Endodermal cell (in vitro differentiated cells): ENCODE data around the gene JMJD6. TPM values are rescaled to one million over a fixed set of nuclear protein-coding genes. Genes with fewer than 3 reads are reported as not detected.

ENCODE experiments used
- DNase-seq: peaks from one replicate; pipeline ENCODE4 v3.0.0-alpha.2; 2017
- H3K27ac ChIP-seq: 2 replicates; pipeline ENCODE4 v1.5.1; 2013; ENCODE audit warnings: mild to moderate bottlenecking, low read depth, low read length, moderate library complexity
- H3K27me3 ChIP-seq: 2 replicates; pipeline ENCODE4 v1.6.1; 2013; ENCODE audit warnings: mild to moderate bottlenecking, low read length, moderate library complexity; ENCODE audit not compliant: insufficient read depth, control insufficient read depth, poor library complexity, severe bottlenecking
- H3K36me3 ChIP-seq: 2 replicates; pipeline ENCODE4 v1.7.0; 2013; ENCODE audit warnings: mild to moderate bottlenecking, low read length, moderate library complexity; ENCODE audit not compliant: control insufficient read depth, insufficient read depth
- H3K4me1 ChIP-seq: one replicate; pipeline ENCODE4 v1.7.0; 2013; ENCODE audit warnings: low read length; ENCODE audit not compliant: control insufficient read depth, insufficient read depth
- H3K4me3 ChIP-seq: 2 replicates; pipeline ENCODE4 v1.5.1; 2013; ENCODE audit warnings: mild to moderate bottlenecking, low read length, moderate library complexity
- H3K9ac ChIP-seq: 2 replicates; pipeline ENCODE4 v1.6.1; 2013; ENCODE audit warnings: mild to moderate bottlenecking, low read length, moderate library complexity; ENCODE audit not compliant: poor library complexity, severe bottlenecking; ENCODE audit errors: extremely low read depth
- H3K9me3 ChIP-seq: 2 replicates; pipeline ENCODE4 v1.6.1; 2013; ENCODE audit warnings: mild to moderate bottlenecking, low read length, moderate library complexity; ENCODE audit not compliant: control insufficient read depth
- H3K27ac Mint-ChIP-seq: 2 replicates; pipeline ENCODE4 v1.8.0; 2020; ENCODE audit warnings: mixed read lengths
- H3K27me3 Mint-ChIP-seq: 2 replicates; pipeline ENCODE4 v1.8.0; 2021; ENCODE audit warnings: mild to moderate bottlenecking, mixed read lengths; ENCODE audit not compliant: insufficient read depth
- H3K36me3 Mint-ChIP-seq: 2 replicates; pipeline ENCODE4 v1.8.0; 2020; ENCODE audit warnings: low read depth, mixed read lengths
- H3K4me1 Mint-ChIP-seq: 2 replicates; pipeline ENCODE4 v1.8.0; 2020; ENCODE audit warnings: mixed read lengths
- H3K4me3 Mint-ChIP-seq: 2 replicates; pipeline ENCODE4 v1.8.0; 2020; ENCODE audit warnings: mild to moderate bottlenecking, moderate library complexity, mixed read lengths
- H3K9me3 Mint-ChIP-seq: 2 replicates; pipeline ENCODE4 v1.8.0; 2020; ENCODE audit warnings: mild to moderate bottlenecking, mixed read lengths
- WGBS, 2 experiments: methylation state at CpG; one replicate each; pipeline versions ENCODE4 v1.1.5 to v1.1.7; 2013; ENCODE audit warnings: missing lambda C conversion rate in 2 of 2, mixed read lengths in 1 of 2; ENCODE audit not compliant: insufficient coverage in 1 of 2, insufficient read length in 1 of 2; 5-methylcytosine and 5-hydroxymethylcytosine counted together
- total RNA-seq, 2 donors: library from RNA; stranded (reverse); fragmentation: NEBNext Ultra II Directional in 1 of 2; extraction: Animal tissue kit (Norgen Biotek cat#: 25700) in 1 of 2; gene quantifications; 2 replicates in 1 of 2; 3 replicates in 1 of 2; pipeline ENCODE4 v1.2.1, GENCODE V29; 2021
- TF ChIP-seq, protein P1 (sequence below): fragments of 200-600 bp; sonication (generic); conservative IDR thresholded peaks from 2 replicates; pipeline ENCODE4 v1.5.0; 2021; ENCODE audit warnings: antibody characterized with exemption, mild to moderate bottlenecking

Gene JMJD6
- total RNA-seq, 2 donors from 2014 or later = 17.0 to 20.3 TPM

GRCh38 chr17:76758570-76758969 lies 32.2 kb upstream of the JMJD6 start:
- H3K9ac ChIP-seq = no peak overlapping the region
- WGBS, 2 experiments = 93 to 98% methylated on average over 2 of the region's 3 CpGs
- H3K27me3 Mint-ChIP-seq = no peaks in the 10 kb centered on the region

DNA sequence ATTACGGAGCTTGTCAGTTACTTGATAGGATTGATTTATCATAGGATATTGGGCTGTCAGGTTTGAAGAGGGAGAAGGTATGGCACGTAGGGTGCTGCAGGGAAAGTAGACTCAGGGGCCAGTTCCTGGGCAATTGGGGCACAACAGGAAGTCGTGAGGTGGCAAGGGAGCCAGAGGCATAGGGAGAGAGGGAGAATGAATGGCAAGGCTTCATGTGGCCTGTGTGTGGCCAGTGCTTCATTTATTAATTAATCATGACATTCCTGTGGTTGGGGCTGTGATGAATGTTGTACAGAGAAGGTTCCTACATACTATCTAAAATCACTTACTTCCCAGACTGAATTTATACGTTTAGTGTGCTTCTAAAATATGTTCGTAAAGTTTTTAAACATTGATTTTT lies 30.9 kb upstream of the JMJD6 start:
- Histone ChIP-seq H3K4me1 (no peaks in the 10 kb centered on the region), H3K36me3 (peaks cover 46% of the 10 kb centered on the region), H3K27me3 (no peaks in the 10 kb centered on the region), H3K4me3 (no peak overlapping the region), H3K9ac (no peak overlapping the region), H3K9me3 (peaks cover 21% of the 10 kb centered on the region), H3K27ac (no peak overlapping the region)
- WGBS, 2 experiments = 96 to 100% methylated on average over 4 to 5 of the region's 5 CpGs
- H3K4me3 Mint-ChIP-seq = no peak overlapping the region
- no peak overlapping the region for H3K27ac Mint-ChIP-seq
- TF ChIP-seq, protein P1, sequence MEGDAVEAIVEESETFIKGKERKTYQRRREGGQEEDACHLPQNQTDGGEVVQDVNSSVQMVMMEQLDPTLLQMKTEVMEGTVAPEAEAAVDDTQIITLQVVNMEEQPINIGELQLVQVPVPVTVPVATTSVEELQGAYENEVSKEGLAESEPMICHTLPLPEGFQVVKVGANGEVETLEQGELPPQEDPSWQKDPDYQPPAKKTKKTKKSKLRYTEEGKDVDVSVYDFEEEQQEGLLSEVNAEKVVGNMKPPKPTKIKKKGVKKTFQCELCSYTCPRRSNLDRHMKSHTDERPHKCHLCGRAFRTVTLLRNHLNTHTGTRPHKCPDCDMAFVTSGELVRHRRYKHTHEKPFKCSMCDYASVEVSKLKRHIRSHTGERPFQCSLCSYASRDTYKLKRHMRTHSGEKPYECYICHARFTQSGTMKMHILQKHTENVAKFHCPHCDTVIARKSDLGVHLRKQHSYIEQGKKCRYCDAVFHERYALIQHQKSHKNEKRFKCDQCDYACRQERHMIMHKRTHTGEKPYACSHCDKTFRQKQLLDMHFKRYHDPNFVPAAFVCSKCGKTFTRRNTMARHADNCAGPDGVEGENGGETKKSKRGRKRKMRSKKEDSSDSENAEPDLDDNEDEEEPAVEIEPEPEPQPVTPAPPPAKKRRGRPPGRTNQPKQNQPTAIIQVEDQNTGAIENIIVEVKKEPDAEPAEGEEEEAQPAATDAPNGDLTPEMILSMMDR = no peak
- H3K9me3 Mint-ChIP-seq = peaks cover 29% of the 10 kb centered on the region
- H3K4me1 Mint-ChIP-seq = no peaks in the 10 kb centered on the region
- DNase-seq = no peak
- H3K27me3 Mint-ChIP-seq = no peaks in the 10 kb centered on the region
- peaks cover 58% of the 10 kb centered on the region for H3K36me3 Mint-ChIP-seq

More at GRCh38 chr17:76758570-76758969, 32.2 kb upstream of the JMJD6 start:
- Mint-ChIP-seq H3K36me3 (peaks cover 48% of the 10 kb centered on the region), H3K9me3 (peaks cover 37% of the 10 kb centered on the region), H3K4me1 (peaks cover 4% of the 10 kb centered on the region), H3K4me3 (no peak overlapping the region), H3K27ac (no peak overlapping the region)
- H3K9me3 ChIP-seq = peaks cover 21% of the 10 kb centered on the region
- H3K27me3 ChIP-seq = no peaks in the 10 kb centered on the region
- H3K4me3 ChIP-seq = no peak overlapping the region
- TF ChIP-seq, protein P1 = no peak
- H3K36me3 ChIP-seq = peaks cover 37% of the 10 kb centered on the region
- H3K4me1 ChIP-seq = no peaks in the 10 kb centered on the region
- H3K27ac ChIP-seq = no peak overlapping the region
- DNase-seq = no peak

DNA sequence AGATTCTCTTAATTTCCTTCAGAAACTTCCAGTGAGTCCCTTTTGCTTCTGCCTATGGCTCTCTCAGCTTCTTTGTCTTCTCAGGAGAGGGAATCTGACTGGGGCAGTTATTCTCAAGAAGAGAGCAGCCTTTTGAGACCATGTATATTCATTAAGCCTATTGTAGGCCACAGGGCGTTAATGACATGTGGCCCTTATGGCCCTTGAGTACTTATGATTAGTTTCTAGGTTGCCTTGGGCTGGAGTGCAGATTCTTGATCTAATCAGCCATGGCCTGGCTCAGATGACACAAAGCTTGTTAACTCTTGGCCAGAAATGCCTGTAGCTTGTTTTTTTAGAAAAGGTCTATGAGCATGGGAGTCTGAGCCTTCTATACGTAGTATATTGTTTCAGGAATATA lies 28.9 kb upstream of the JMJD6 start:
- H3K27me3 ChIP-seq = no peaks in the 10 kb centered on the region
- no peaks in the 10 kb centered on the region for H3K4me1 ChIP-seq
- no peak overlapping the region for H3K9ac ChIP-seq
- WGBS, 2 experiments = 97 to 100% methylated on average over 1 of the region's 2 CpGs
- H3K27ac Mint-ChIP-seq = no peak overlapping the region
- peaks cover 45% of the 10 kb centered on the region for H3K36me3 Mint-ChIP-seq
- H3K4me3 Mint-ChIP-seq = no peak overlapping the region
- peaks cover 45% of the 10 kb centered on the region for H3K36me3 ChIP-seq
- H3K27ac ChIP-seq = no peak overlapping the region
- no peak for DNase-seq
- H3K4me3 ChIP-seq = no peak overlapping the region
- H3K27me3 Mint-ChIP-seq = no peaks in the 10 kb centered on the region
- peaks cover 7% of the 10 kb centered on the region for H3K9me3 ChIP-seq
- peaks cover 10% of the 10 kb centered on the region for H3K9me3 Mint-ChIP-seq
- TF ChIP-seq, protein P1 = no peak
- no peaks in the 10 kb centered on the region for H3K4me1 Mint-ChIP-seq
